NCI-H2081 treated with DMSO at 0.1 percent for 48 hours (cell line): ENCODE measurements around the gene RGP1.

Experiments
- DNase-seq: peaks from one replicate; lab custom pipeline; 2025; lab: John Stamatoyannopoulos, UW

The RGP1 gene

DNA sequence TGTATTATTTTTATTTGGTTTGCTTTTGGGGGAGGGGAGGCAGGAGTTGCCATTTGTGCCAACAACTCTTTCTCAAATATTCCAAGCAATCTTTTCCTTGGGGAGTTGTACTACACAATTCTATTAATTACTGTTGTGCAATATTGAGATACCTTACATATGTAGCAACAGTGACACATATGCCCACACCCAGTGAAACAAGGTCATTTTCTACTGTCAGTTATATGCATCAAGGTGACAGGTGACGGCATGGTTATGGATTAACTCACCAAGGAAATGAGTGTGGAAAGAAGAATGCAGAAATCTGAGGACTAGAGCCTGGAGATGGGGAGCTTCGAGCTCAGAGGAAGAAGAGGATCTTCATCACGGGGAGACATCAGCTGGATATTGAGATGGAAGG lies 22.9 kb downstream of the RGP1 start:
- DNase-seq: no peak

GRCh38 chr9:35774907-35775635 lies 26.0 kb downstream of the RGP1 start:
- no peak for DNase-seq

- DNase-seq: peak; percentile 53
Observed at GRCh38 chr9:35776018-35776417, 26.9 kb downstream of the RGP1 start.

DNA sequence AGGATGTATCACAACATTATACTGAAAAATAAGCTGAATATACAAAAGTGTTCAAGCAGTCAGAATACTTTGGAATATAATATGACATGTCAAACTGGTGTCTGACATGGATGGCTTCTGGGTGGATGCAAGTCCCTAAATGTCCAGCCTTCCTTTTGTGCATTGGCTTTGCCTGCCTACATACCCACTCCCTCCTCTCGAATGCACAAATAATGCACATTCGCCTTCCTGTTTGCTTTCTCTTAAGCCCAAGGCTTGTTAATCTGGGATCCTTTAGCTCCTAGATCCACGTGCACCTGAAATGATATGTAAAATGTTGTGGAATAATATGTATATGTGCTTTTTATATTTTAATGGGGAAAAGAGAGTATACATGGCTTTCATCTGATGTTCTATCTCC lies 29.4 kb downstream of the RGP1 start:
- DNase-seq: no peak

- no peak for DNase-seq
Observed at GRCh38 chr9:35781066-35781465, 32.0 kb downstream of the RGP1 start.

GRCh38 chr9:35783418-35783817 lies 34.3 kb downstream of the RGP1 start:
- no peak for DNase-seq

DNA sequence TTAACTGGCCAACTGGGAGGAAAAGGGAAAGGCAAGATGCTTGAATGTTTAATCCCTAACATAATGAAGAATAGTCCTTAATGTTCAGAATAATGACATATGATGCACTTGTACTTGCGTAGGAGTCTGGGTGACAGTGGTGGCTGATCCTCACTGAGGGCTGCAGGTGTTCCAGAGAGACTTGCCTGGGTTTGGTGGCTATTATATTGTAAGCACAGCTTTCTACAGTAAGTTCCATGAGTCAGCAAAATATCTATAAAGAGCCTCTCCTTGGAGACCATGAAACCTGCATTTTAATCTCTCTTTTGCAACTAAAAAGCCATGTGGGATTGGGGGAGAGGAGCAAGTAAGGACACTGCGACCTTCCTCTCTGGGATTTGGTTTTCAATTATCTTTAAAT lies 40.5 kb downstream of the RGP1 start:
- DNase-seq: no peak

- no peak for DNase-seq
Observed at GRCh38 chr9:35790025-35790384, 40.9 kb downstream of the RGP1 start.

DNA sequence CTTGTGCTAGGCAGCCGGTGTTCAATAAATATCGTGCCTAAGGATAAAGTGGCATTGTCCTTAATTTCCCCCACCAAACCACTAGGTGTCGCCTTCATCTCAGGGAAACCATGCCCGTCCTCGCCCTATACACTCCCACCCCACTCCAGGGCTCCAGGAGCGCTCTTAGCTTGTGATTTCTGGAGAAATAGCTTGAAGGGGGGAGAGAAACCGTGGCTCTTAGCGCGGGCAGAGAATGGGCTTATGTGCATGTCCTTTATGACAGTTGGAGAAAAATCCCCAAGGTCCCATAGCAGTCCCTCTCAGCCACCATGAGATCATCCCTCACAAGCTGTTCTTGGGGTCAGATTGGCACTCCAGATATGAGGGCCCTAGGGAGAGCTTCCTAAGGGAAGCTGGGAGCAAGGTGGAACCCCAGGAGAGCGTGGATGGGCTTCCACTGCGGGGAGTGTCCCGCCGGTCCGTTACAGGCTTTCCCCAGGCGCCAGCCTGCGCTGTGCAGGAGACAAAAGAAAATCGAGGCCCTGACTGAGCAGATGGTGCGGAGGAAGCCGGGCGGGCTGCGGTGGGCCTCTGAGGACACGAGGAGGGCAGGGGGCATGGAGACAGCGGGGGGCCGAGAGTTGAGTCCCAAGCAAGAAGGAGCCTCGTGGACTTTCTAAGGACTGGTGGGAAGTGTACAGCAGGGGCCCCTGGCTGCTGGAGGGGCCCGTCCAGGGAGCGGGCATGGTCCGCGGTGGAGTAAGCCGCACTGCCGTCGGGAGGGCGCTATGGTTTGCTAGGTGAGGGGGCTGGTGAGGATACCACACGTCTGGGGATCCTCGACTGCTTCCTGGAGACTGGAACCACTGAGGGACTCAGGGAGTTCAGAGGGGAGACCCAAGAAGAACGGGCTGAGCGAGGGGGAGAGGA lies 41.6 kb downstream of the RGP1 start:
- peak; percentile 25 for DNase-seq

DNA sequence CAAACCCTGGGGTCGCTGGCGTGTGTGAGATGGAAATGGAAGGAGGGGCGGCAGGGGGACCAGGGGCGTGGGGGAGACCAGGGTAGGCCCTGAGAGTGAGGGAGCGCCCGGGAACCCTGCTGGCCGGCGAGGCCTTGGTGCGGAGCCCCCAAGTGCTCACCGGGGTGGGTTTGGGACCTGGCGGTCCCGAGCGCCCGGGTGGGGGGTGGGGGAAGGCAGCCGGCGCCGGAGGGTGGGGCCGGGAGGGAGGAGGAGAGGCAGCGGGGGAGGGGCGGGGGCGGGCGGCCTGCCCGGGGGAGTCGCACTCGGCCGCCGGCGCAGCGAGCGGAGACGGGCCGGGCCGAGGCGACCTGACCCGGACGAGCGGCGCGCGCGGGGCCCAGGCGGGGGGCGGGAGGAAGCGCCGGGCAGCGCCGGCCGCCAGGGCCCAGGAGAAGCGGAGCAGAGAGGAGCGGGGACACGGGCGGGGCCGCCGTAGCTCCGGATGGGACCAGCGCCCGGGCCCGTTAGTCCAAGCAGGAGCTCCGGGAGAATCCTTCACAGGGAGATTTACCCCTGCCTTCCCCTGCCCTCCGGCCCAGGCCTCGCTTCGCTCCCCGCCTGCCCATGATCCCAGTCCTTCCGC lies 42.3 kb downstream of the RGP1 start, which contains the start of gene NPR2:
Gene NPR2, plus strand, starts transcription at position 295 of the 625 bp plus-strand sequence. CDS start 818 bp downstream, outside the sequence.
- no peak for DNase-seq

DNA sequence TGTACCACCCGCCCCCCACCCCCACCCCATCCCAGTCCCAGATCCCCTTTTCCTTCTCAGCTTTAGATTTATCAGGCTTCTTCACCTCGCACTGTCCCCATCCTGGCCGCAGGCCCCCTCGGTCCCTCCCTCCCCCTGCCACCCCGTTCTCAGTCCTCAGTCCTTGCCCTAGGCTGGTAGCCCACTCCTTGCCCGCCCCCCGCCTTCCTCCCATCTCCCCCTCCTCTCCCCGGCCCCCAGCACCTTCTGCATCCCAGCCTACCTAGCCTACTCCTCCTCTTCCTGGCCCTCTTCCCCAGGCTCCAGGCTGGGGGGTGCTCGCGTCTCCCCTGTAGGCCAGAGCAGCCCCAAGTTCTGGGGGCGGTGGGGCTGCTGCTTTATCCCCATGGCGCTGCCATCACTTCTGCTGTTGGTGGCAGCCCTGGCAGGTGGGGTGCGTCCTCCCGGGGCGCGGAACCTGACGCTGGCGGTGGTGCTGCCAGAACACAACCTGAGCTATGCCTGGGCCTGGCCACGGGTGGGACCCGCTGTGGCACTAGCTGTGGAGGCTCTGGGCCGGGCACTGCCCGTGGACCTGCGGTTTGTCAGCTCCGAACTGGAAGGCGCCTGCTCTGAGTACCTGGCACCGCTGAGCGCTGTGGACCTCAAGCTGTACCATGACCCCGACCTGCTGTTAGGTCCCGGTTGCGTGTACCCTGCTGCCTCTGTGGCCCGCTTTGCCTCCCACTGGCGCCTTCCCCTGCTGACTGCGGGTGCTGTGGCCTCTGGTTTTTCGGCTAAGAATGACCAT lies 43.1 kb downstream of the RGP1 start:
- DNase-seq: no peak

- DNase-seq: no peak
Observed at GRCh38 chr9:35792826-35793225, 43.7 kb downstream of the RGP1 start.

DNA sequence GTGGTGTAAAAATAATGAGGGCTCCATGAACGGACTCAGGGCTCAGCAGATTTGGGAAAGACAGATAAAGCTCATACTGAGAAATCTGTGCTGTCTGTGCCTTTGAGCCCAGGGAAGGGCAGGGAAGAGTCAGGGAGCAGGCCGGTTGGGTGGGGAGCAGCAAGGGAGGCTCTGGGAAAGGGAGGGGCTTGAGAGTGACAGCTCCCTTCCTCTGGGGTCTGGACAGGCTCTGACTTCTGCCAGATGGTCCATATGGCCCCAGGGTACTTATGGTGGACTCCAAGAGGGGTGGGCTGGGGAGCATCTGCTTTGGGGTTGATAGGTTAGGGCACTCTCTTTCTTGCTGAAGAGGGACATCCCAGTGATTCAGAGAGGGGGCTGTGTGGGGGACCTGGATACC lies 44.4 kb downstream of the RGP1 start:
- DNase-seq: no peak

- no peak for DNase-seq
Observed at GRCh38 chr9:35795695-35796094, 46.6 kb downstream of the RGP1 start.

GRCh38 chr9:35797311-35798109 lies 48.4 kb downstream of the RGP1 start:
- DNase-seq: no peak

DNA sequence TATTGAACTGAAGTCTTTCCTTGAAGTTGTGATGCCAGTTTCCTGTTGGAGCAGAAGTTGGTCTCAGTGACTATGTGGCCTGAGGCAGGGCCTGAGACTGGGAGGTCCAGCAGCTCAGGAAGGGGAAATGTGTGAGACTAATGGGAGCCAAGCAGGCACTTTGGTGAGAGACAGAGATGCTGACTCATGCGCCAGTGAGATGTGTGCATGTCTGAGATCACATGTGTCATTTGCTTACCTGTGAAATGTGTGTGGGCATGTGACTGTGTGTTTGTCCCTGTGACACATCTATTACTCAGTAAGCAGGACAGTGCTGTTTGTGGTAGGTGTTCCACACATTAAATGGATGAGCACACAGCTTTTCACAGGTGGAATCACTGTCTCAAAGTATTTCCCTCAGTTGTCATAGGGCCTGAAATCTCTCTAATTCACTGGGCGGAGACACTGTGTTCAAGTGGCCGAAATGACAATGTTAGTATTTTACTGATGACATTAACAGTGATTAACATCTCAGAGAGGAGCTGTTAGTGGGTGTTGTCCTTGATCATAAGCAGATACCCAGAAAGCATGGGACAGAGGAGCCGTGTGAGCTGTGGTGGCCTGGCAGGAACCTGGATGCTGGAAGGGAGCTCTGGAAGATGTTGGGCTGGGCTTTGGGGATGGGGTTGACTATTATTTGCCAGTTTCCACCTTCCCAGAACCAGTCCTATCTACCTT lies 49.7 kb downstream of the RGP1 start:
- no peak for DNase-seq

- no peak for DNase-seq
Observed at GRCh38 chr9:35800530-35800929, 51.4 kb downstream of the RGP1 start.

- no peak for DNase-seq
Observed at GRCh38 chr9:35801328-35802128, 52.4 kb downstream of the RGP1 start.

DNA sequence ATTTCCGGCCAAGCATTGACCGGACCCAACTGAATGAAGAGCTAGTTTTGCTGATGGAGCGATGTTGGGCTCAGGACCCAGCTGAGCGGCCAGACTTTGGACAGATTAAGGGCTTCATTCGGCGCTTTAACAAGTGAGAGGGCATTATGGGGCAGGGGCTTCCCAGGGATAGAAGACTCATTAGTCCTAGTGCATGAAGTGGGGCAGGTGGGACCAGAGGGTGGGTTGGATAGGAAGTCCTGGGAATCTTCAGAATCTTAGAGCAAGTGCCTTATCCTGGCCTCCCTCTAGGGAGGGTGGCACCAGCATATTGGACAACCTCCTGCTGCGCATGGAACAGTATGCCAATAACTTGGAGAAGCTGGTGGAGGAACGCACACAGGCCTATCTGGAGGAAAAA lies 57.0 kb downstream of the RGP1 start:
- no peak for DNase-seq
